SHP77 (cell line): Measurements from ENCODE around the gene KLRC1.
"Not testable (repeated sequence)": the region's sequence is repeated elsewhere in the genome, so short reads cannot be mapped to it uniquely, and the experiment has no call there.

ENCODE experiments used
- DNase-seq, 2 experiments: peaks; one replicate each; lab custom pipeline; 2025; lab: John Stamatoyannopoulos, UW

KLRC1 gene

DNA sequence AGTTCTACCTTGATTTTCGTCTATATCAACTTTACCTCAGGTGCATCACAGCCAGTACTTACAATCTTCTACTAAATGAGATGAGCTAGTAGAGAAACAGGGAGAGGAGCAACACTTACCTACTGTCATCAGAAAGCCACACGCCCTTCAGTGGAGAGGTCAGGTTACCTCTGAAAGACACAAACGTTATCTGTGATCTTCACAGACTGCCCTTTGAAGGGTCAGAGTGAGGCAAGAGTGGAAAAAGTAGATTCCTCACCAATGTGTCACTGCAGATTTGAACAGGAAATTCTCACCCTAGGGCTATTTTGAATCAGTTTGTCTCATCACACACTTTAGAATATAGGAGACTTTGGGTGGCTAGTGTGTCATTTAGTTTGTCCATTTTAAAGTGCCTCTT lies 31.0 kb downstream of the KLRC1 start:
- not testable (repeated sequence) for DNase-seq

- DNase-seq = peak; percentile 16 to 25
These were observed 32.8 kb downstream of the KLRC1 start, which contains the start of gene KLRC3 for GRCh38 chr12:10420334-10420733. TSS of gene KLRC3 (minus strand) at chr12:10420595. CDS start at chr12:10420550, 45 bp downstream.

GRCh38 chr12:10409392-10409791 lies 43.8 kb downstream of the KLRC1 start, which contains the start of gene KLRC4:
TSS of gene KLRC4 (minus strand) at chr12:10409757. CDS start at chr12:10409575, 182 bp downstream.
- peak; percentile 68 to 75 for DNase-seq

GRCh38 chr12:10408842-10409241 lies 44.3 kb downstream of the KLRC1 start:
- no peak for DNase-seq

- DNase-seq = no peak
These were observed 46.5 kb downstream of the KLRC1 start for GRCh38 chr12:10406725-10407124.

DNA sequence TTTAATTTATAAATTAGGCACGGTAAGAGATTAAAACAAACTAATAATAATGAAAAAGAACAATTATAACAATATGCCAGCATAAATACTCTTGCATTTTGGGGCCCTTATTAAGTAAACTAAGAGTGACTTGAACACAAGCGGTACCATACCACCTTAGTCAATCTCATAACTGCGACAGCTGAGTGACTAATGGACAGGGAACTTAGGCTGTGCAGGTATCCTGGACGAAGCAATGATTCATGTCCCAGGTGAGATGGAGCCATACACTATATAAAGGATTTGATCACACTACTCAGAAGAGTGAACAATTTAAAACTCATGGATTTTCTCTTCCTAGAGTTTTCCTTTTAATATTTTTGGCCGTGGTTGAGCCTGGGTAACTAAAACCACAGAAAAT lies 47.9 kb downstream of the KLRC1 start:
- DNase-seq = no peak

DNA sequence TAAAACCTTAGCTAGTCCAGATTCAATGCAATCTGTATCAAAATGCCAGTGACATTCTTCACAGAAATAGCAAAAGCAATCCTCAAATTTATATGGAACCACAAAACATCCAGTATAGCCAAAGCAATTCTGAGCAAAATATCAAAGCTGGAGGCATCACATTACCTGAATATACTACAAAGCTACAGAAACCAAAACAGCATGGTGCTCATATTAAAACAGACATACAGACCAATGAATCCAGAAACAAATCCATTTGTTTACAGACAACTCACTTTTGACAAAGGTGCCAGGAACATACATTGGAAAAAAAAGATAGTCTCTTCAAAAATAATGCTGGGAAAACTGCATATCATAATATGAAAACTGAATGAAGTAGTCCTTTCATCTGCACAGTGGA lies 48.4 kb downstream of the KLRC1 start:
- DNase-seq = no peak

DNA sequence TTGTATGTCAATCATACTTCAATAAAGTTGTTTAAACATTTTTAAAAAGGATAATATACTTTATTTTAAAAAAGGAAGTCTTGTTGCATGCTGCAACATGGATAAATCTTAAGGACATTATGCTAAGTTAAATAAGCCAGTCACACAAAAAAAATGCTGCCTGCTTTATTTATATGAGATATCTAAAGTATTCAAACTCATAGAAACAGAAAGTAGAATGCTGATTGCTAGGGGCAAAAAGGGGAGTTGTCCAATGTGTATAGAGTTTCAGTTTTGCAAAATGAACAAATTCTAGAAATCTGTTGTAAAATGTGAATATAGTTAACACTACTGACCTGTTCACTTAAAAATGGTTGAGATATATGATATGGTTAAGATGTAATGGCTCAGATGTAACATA lies 52.3 kb downstream of the KLRC1 start:
- DNase-seq = no peak

DNA sequence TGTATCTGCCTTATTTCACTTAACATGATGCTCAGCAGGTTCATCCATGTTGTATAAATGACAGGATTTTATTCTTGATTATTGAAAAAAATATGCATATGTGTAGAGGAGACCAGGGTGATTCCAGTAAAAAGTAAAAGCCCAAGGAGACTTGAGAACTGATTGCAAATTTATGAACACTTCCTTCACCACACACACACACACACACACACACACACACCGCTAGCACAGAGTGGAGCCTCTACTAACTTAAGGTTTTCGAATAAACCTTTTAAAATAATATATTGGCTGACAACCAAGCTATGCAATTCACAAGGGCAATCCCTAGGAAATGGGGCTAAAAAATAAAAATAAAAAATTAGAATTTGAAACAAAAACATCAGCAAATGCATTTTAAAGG lies 55.0 kb downstream of the KLRC1 start:
- DNase-seq = no peak

- no peak for DNase-seq
These were observed 55.9 kb downstream of the KLRC1 start for GRCh38 chr12:10397296-10397695.

DNA sequence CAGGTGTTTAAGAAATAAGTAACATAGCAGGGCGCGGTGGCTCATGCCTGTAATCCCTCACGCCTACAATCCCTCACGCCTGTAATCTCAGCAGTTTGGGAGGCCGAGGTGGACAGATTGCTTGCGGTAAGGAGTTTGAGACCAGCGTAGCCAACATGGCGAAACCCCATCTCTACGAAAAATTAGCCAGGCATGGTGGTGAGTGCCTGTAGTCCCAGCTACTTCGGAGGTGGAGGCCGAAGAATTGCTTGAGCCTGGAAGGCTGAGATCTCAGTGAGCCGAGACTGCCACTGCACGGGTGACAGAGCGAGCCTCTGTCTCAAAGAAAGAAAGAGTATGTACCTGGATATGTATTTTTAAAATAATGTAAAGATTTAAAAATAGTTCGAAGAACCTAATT lies 57.0 kb downstream of the KLRC1 start:
- DNase-seq = not testable (repeated sequence)
